Measurements from ENCODE around the gene FHOD3. TPM values are rescaled to one million over a fixed set of nuclear protein-coding genes. Genes with fewer than 3 reads are reported as not detected.
A peak's percentile ranks its signal among the peaks of the same experiment; 100 is the strongest.

The FHOD3 gene
- total RNA-seq, 1 experiment from 2014 or later = 5.0 TPM

- intact Hi-C loops (cut with micrococcal nuclease) = no loop called here
- no TSS peak for BruUV-seq (replicated peaks)
- ChIA-PET CTCF (interaction anchor here (0.7 kb wide), 1 partner anchor 46 kb away, joined by 4 read pairs; no protein-coding TSS in a partner anchor), POLR2A (no interaction called here)
- Mint-ChIP-seq H3K9me3 (ENCODE audit: unreplicated experiment) (no peaks in the 10 kb centered on the region), H3K36me3 (ENCODE audit: insufficient read depth, unreplicated experiment) (no peaks in the 10 kb centered on the region), H3K27me3 (ENCODE audit: insufficient read depth, unreplicated experiment) (no peaks in the 10 kb centered on the region), H3K27ac (ENCODE audit: low read depth, unreplicated experiment) (no peak overlapping the region), H3K4me3 (ENCODE audit: unreplicated experiment) (no peak overlapping the region), H3K4me1 (ENCODE audit: insufficient read depth, unreplicated experiment) (no peaks in the 10 kb centered on the region)
- TF ChIP-seq, protein P1, sequence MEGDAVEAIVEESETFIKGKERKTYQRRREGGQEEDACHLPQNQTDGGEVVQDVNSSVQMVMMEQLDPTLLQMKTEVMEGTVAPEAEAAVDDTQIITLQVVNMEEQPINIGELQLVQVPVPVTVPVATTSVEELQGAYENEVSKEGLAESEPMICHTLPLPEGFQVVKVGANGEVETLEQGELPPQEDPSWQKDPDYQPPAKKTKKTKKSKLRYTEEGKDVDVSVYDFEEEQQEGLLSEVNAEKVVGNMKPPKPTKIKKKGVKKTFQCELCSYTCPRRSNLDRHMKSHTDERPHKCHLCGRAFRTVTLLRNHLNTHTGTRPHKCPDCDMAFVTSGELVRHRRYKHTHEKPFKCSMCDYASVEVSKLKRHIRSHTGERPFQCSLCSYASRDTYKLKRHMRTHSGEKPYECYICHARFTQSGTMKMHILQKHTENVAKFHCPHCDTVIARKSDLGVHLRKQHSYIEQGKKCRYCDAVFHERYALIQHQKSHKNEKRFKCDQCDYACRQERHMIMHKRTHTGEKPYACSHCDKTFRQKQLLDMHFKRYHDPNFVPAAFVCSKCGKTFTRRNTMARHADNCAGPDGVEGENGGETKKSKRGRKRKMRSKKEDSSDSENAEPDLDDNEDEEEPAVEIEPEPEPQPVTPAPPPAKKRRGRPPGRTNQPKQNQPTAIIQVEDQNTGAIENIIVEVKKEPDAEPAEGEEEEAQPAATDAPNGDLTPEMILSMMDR (IDR thresholded peaks at IDR 0.05; ENCODE audit: unreplicated experiment) = no peak
- DNase-seq (ENCODE audit: unreplicated experiment) = no peak
These were observed 193.4 kb downstream of the FHOD3 start for GRCh38 chr18:36490897-36491296.

GRCh38 chr18:36492604-36493329 is 195.3 kb downstream of the FHOD3 start:
- no TSS peak for BruUV-seq (replicated peaks)
- TF ChIP-seq, protein P1 (IDR thresholded peaks at IDR 0.05; ENCODE audit: unreplicated experiment) = no peak
- no peak overlapping the region for H3K4me3 Mint-ChIP-seq (ENCODE audit: unreplicated experiment)
- POLR2A ChIA-PET = no interaction called here
- intact Hi-C loops (cut with micrococcal nuclease) = no loop called here
- peak; percentile 20 for DNase-seq (ENCODE audit: unreplicated experiment)
- CTCF ChIA-PET = no interaction called here
- no peaks in the 10 kb centered on the region for H3K4me1 Mint-ChIP-seq (ENCODE audit: insufficient read depth, unreplicated experiment)
- H3K9me3 Mint-ChIP-seq (ENCODE audit: unreplicated experiment) = no peaks in the 10 kb centered on the region
- no peak overlapping the region for H3K27ac Mint-ChIP-seq (ENCODE audit: low read depth, unreplicated experiment)
- no peaks in the 10 kb centered on the region for H3K27me3 Mint-ChIP-seq (ENCODE audit: insufficient read depth, unreplicated experiment)
- H3K36me3 Mint-ChIP-seq (ENCODE audit: insufficient read depth, unreplicated experiment) = no peaks in the 10 kb centered on the region

- Mint-ChIP-seq H3K27ac (ENCODE audit: low read depth, unreplicated experiment) (no peak overlapping the region), H3K4me3 (ENCODE audit: unreplicated experiment) (no peak overlapping the region), H3K27me3 (ENCODE audit: insufficient read depth, unreplicated experiment) (no peaks in the 10 kb centered on the region), H3K4me1 (ENCODE audit: insufficient read depth, unreplicated experiment) (no peaks in the 10 kb centered on the region), H3K36me3 (ENCODE audit: insufficient read depth, unreplicated experiment) (no peaks in the 10 kb centered on the region), H3K9me3 (ENCODE audit: unreplicated experiment) (no peaks in the 10 kb centered on the region)
- BruUV-seq (replicated peaks) = no TSS peak
- ChIA-PET CTCF (interaction anchor here (1.7 kb wide), 1 partner anchor 10 kb away, joined by 5 read pairs; no protein-coding TSS in a partner anchor), POLR2A (no interaction called here)
- no peak for DNase-seq (ENCODE audit: unreplicated experiment)
- intact Hi-C loops (cut with micrococcal nuclease) = no loop called here
- TF ChIP-seq, protein P1 (IDR thresholded peaks at IDR 0.05; ENCODE audit: unreplicated experiment) = no peak
These were observed 196.0 kb downstream of the FHOD3 start for GRCh38 chr18:36493349-36494159.

GRCh38 chr18:36494160-36494437 is 196.6 kb downstream of the FHOD3 start:
- H3K4me3 Mint-ChIP-seq (ENCODE audit: unreplicated experiment) = no peak overlapping the region
- no peaks in the 10 kb centered on the region for H3K27me3 Mint-ChIP-seq (ENCODE audit: insufficient read depth, unreplicated experiment)
- H3K4me1 Mint-ChIP-seq (ENCODE audit: insufficient read depth, unreplicated experiment) = no peaks in the 10 kb centered on the region
- no peaks in the 10 kb centered on the region for H3K36me3 Mint-ChIP-seq (ENCODE audit: insufficient read depth, unreplicated experiment)
- intact Hi-C loops (cut with micrococcal nuclease) = no loop called here
- POLR2A ChIA-PET = no interaction called here
- no peak for DNase-seq (ENCODE audit: unreplicated experiment)
- no peak overlapping the region for H3K27ac Mint-ChIP-seq (ENCODE audit: low read depth, unreplicated experiment)
- TF ChIP-seq, protein P1 (IDR thresholded peaks at IDR 0.05; ENCODE audit: unreplicated experiment) = no peak
- no peaks in the 10 kb centered on the region for H3K9me3 Mint-ChIP-seq (ENCODE audit: unreplicated experiment)
- no TSS peak for BruUV-seq (replicated peaks)
- CTCF ChIA-PET = interaction anchor here (1.0 to 1.7 kb wide), 2 partner anchors 9 to 78 kb away, joined by 3 to 5 read pairs; no protein-coding TSS in a partner anchor
